HG03175 (cell line): ENCODE measurements around the gene PLA2G12A.

Source experiments
- ATAC-seq: cut with Tn5 transposase; IDR thresholded peaks from one replicate; pipeline ENCODE4 v1.9.1; 2021; ENCODE audit warnings: mild to moderate bottlenecking, moderate library complexity; ENCODE audit not compliant: unreplicated experiment

The PLA2G12A gene

DNA sequence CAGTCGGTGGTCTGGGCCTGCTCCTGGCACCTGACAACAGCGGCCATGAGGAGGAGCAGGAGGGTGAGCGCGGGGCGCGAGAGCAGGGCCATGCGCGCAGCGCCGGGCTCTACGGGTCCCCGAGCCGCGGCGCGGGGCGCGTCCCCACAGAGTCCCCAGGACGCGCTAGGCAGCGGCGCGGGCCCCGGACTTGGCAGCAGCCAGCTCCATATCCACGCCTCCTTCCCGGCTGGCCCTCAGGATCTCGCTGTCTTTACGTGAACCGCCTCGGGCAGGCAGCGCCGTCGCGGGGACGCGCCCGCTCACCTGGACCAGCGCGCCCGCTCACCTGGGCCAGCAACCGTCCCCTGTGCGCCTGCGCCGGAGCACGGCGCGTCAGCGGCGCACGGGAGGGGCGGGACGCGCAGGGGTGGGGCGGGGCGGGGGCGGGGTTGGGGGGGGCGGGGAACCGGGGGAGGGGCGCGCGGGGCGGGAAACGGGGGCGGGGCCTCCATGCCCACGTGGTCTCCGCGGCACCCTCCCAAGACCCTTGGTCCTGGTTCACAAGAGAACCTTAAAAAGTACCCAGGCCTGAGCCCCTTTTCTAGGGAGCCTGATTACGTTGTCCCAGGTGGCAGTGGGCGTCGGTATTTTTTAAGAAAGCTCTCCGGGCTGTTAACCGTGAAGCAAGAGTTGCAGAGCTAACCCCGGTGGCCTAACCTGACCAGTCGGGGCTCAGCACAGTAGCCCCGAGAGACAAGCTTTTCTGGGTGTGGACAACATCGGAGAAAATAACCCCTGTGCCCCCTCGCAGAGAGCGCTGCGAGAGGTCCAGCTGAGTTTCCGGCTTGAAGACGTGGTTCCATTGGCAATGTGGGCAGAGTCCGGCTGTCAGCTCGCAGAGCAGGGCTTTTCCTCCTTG lies at the start of gene PLA2G12A:
Gene PLA2G12A (minus strand): TSS at position 353 of the 901 bp plus-strand sequence. CDS start 261 bp downstream, at position 92.
- ATAC-seq: peak; percentile 78

- no peak for ATAC-seq
Measured at GRCh38 chr4:109764789-109765402, 35.0 kb upstream of the PLA2G12A start.

GRCh38 chr4:109764376-109764775 lies 34.5 kb upstream of the PLA2G12A start:
- ATAC-seq: no peak

GRCh38 chr4:109760682-109761081 lies 30.8 kb upstream of the PLA2G12A start:
- ATAC-seq: no peak

DNA sequence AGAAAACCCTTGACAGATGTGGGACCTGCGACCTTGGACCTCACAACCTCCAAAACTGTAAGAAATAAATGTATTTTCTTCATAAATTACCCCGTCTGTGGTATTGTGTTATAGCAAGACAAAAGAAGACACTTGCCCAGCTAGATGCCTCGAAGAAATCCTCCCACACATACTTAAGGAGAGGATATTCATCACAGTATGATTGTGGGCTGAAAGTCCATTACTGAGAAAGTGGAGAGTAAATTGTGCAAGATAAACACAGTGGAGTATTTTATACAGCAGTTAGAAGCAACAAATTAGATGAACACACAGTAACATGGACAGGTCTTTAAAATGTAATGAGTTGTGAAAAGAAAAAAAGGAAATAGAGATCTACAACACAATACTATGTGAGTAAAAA lies 25.8 kb upstream of the PLA2G12A start:
- ATAC-seq: no peak

- ATAC-seq: no peak
Measured at GRCh38 chr4:109754093-109754857, 24.4 kb upstream of the PLA2G12A start.

DNA sequence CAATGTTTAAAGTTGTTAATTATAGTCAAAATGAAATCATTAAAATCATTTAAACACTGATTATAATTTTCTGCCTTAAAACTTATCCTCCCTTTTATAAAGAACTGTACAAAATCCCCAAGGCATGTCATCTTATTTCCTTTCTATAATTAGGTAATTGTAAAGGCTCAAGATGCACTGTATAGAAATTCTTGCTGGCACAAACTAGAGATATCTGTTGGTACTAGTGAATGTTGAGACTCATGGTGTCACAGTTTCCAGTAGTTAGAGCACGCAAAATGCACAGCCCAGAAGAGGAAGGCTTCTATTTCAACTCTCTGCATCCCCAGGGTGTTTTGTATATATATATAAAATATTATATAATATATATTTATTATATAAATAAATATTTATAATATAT lies 22.7 kb upstream of the PLA2G12A start:
- ATAC-seq: no peak

DNA sequence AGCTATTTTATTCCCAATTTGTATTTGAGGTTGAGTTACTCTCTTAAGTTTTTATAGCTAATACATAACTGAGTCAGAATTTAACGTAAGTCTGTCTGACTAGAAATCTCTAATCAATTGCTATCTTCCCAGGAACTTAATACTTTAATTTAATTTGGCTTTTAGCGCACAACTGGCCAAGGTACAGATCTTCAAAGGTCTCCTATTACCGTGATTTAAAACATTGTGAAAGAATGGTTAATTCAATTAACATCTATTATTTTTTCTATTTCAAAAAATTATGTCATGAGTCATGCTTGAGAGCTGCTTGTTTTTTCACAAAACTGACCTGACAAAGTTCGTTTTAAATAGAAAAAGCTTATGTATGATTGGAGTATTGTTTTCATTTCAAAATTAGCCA lies 22.0 kb upstream of the PLA2G12A start:
- ATAC-seq: no peak

GRCh38 chr4:109750652-109751244 lies 20.9 kb upstream of the PLA2G12A start:
- ATAC-seq: no peak

GRCh38 chr4:109749388-109750082 lies 19.7 kb upstream of the PLA2G12A start:
- no peak for ATAC-seq

DNA sequence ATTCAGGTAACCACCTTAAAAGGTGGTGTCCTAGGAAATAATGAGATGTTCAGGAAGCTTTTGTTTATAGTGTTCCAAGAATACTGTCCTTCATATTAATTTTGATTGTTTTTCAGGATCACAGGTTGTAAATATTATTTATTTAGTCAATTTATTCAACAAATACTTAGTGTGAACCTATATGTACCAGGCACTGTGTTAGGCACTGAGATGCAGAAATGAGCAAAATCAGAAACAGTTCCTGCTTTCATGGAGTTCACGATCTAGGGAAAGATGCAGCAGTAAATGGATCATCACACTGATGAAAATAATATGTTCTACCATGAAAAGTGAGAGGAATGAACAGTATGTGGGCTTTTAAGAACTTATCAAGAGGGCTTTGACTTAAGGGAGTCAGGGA lies 18.2 kb upstream of the PLA2G12A start:
- no peak for ATAC-seq

- ATAC-seq: no peak
Measured at GRCh38 chr4:109746728-109747127, 16.9 kb upstream of the PLA2G12A start.

- ATAC-seq: no peak
Measured at GRCh38 chr4:109745830-109746229, 16.0 kb upstream of the PLA2G12A start.

DNA sequence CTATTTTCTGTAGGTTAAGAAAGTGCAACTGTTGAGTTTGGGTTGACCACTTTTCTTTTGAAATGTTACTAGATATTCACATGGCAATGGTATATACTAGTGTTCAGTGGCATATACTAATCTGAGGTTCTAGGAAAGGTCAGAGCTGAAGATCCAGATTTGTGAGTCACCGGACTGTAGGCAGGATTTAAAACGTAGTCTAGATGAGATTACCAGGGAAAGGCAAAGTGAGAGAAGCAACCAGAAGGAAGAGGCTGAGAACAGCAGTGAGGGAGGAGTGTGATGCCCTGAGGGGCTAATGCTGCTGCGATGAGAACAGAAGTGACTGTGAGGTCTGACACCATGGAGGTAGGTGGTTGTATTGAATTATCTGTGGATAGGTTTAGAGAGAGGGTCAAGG lies 9.7 kb upstream of the PLA2G12A start:
- ATAC-seq: no peak

- ATAC-seq: no peak
Measured at GRCh38 chr4:109738104-109738872, 8.4 kb upstream of the PLA2G12A start.

GRCh38 chr4:109735566-109736365 lies 5.9 kb upstream of the PLA2G12A start:
- ATAC-seq: no peak

DNA sequence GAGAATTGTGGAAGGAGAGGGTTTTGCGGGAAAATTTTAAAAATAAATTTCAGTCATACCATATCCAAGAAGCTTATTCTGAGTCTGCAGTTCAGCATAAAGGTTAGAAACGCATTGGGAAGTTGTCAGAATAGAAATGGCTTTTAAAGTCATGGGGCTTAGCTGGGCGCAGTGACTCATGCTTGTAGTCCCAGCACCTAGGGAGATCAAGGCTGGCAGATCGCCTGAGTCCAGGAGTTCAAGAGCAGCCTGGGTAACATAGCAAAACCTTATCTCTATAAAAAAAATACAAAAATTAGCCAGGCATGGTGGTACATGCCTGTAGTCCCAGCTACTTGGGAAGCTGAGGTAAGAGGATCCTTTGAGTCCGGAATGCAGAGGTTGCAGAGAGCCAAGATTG lies 3.9 kb upstream of the PLA2G12A start:
- no peak for ATAC-seq

GRCh38 chr4:109730619-109731545 lies 1.0 kb upstream of the PLA2G12A start:
- no peak for ATAC-seq
